Lower leg skin (tissue), 4 donors: ENCODE measurements around the gene LCK. TPM values are rescaled to one million over a fixed set of nuclear protein-coding genes. Genes with fewer than 3 reads are reported as not detected.
"Not testable (repeated sequence)": the region's sequence is repeated elsewhere in the genome, so short reads cannot be mapped to it uniquely, and the experiment has no call there.

ENCODE experiments used
- DNase-seq, 2 donors: peaks; one replicate each; pipeline ENCODE4 v3.0.0-alpha.2; 2019; ENCODE audit warnings: low spot score in 2 of 2
- H3K4me3 ChIP-seq: fragments of 200-600 bp; sonication (generic); 2 replicates; pipeline ENCODE4 v1.5.1; 2017; ENCODE audit warnings: mild to moderate bottlenecking, low read depth; ENCODE audit not compliant: poor library complexity, severe bottlenecking
- POLR2A ChIP-seq, 2 donors: fragments of 450-650 bp; IDR thresholded peaks; one replicate each; pipeline ENCODE4 v1.6.1; 2016 to 2017; ENCODE audit warnings: antibody characterized with exemption in 2 of 2, mild to moderate bottlenecking in 1 of 2, moderate library complexity in 1 of 2
- WGBS, 2 donors: methylation state at CpG; one replicate each; pipeline ENCODE4 v1.1.5; 2018; 5-methylcytosine and 5-hydroxymethylcytosine counted together
- intact Hi-C: fragments of 100-400 bp; cut with DNase I; formaldehyde crosslinking; loops from one replicate; pipeline ENCODE4 v1.15.0; 2023; ENCODE audit warnings: low total_unique reads
- total RNA-seq, 4 donors: library from RNA; depleted of rRNA; stranded (reverse); fragments of >200 nt; gene quantifications; one replicate each; pipeline ENCODE4 v1.1.0, GENCODE V29; 2016
- TF ChIP-seq, protein P1 (sequence below), 3 donors: fragments of 450-650 bp; IDR thresholded peaks; one replicate each; pipeline ENCODE4 v1.5.1; 2016; ENCODE audit warnings: antibody characterized with exemption in 3 of 3, mild to moderate bottlenecking in 3 of 3, moderate library complexity in 2 of 3

Gene LCK
- total RNA-seq, 4 donors from 2014 or later, result 0.25 to 3.0 (median 2.0) TPM

- intact Hi-C loops, result no loop called here
- DNase-seq, result no peak
- 77 to 87% methylated on average over 10 of the region's 10 CpGs for WGBS, 2 donors
- TF ChIP-seq POLR2A (IDR thresholded peaks at IDR 0.05), result no peak
- H3K4me3 ChIP-seq, result no peak overlapping the region
Measured at GRCh38 chr1:32255072-32256071, 4.3 kb downstream of the LCK start.

DNA sequence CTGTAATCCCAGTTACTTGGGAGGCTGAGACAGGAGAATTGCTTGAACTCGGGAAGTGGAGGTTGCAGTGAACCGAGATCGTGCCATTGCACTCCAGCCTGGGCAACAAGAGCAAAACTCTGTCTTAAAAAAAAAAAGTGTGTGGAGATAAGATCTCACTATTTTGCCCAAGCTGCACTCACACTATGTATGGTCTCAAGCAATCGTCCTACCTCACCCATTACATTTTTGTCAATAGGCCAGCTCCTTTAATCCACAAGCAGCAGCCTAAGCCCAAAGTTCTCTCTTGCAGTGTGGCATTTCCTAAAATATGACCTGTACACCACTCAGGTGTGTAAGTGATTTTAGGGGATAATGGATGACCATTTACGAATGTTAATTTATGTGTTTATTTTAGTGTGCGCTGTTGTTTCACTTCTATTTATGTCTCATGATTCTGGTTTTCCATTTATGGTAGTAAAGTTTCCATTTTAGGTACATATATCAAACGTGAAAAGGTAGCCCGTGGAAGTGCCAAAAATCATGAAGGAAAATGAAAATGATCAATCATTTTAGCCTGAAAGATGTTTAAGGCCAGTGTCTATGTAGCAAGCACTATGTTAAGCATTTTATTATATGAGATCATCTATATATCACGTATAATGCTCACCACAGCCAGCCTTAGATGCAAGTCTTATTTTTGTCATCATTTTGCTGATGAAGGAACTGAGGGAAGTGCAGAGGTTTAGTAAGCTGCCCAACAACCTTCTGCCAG lies 5.6 kb downstream of the LCK start:
- DNase-seq, result no peak
- TF ChIP-seq, protein P1, sequence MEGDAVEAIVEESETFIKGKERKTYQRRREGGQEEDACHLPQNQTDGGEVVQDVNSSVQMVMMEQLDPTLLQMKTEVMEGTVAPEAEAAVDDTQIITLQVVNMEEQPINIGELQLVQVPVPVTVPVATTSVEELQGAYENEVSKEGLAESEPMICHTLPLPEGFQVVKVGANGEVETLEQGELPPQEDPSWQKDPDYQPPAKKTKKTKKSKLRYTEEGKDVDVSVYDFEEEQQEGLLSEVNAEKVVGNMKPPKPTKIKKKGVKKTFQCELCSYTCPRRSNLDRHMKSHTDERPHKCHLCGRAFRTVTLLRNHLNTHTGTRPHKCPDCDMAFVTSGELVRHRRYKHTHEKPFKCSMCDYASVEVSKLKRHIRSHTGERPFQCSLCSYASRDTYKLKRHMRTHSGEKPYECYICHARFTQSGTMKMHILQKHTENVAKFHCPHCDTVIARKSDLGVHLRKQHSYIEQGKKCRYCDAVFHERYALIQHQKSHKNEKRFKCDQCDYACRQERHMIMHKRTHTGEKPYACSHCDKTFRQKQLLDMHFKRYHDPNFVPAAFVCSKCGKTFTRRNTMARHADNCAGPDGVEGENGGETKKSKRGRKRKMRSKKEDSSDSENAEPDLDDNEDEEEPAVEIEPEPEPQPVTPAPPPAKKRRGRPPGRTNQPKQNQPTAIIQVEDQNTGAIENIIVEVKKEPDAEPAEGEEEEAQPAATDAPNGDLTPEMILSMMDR (IDR thresholded peaks at IDR 0.05), result no peak
- TF ChIP-seq POLR2A (IDR thresholded peaks at IDR 0.05), result no peak
- 72 to 81% methylated on average over 9 of the region's 9 CpGs for WGBS, 2 donors
- intact Hi-C loops, result no loop called here
- H3K4me3 ChIP-seq, result no peak overlapping the region

DNA sequence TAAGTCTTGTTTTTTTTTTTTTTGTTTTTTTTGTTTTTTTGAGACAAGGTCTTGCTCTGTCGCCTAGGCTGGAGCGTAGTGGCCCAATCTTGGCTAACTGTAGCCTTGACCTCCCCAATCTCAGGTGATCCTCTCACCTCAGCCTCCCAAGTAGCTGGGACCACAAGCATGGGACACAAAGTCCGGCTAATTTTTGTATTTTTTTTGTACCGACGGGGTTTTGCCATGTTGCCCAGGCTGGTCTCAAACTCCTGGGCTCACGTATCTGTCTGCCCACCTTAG lies 6.1 kb downstream of the LCK start:
- DNase-seq, result no peak
- 87 to 88% methylated on average over 6 of the region's 6 CpGs for WGBS, 2 donors
- intact Hi-C loops, result no loop called here
- TF ChIP-seq, protein P1 (IDR thresholded peaks at IDR 0.05), result no peak
- TF ChIP-seq POLR2A (IDR thresholded peaks at IDR 0.05), result no peak
- H3K4me3 ChIP-seq, result no peak overlapping the region

GRCh38 chr1:32263236-32263593 lies 12.2 kb downstream of the LCK start:
- WGBS, 2 donors, result 94% methylated on average over 4 of the region's 4 CpGs
- H3K4me3 ChIP-seq, DNase-seq, intact Hi-C loops: not testable (repeated sequence)

DNA sequence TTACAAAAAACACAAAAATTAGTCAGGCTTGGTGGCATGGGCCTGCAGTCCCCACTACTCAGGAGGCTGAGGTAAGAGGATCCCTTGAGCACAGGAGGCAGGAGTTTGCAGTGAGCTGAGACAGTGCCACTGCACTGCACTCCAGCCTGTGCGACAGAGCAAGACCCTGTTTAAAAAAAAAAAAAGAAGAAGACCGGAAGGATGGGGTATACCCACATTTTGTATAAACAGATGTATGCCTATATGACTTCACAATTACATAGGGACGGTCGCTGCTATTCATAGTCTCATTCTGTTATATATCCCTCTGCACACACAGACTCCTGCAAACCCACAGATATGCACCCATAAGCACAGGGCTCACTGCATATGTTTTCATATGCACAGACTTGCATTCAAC lies 12.7 kb downstream of the LCK start:
- TF ChIP-seq, protein P1 (IDR thresholded peaks at IDR 0.05), result no peak
- no peak for TF ChIP-seq POLR2A (IDR thresholded peaks at IDR 0.05)
- intact Hi-C loops, result no loop called here
- 87 to 93% methylated on average over 4 of the region's 4 CpGs for WGBS, 2 donors
- no peak for DNase-seq
- no peak overlapping the region for H3K4me3 ChIP-seq

GRCh38 chr1:32265846-32266245 lies 14.8 kb downstream of the LCK start:
- intact Hi-C loops, result no loop called here
- WGBS, 2 donors, result 95 to 99% methylated on average over 9 of the region's 9 CpGs
- no peak overlapping the region for H3K4me3 ChIP-seq
- TF ChIP-seq, protein P1 (IDR thresholded peaks at IDR 0.05), result no peak
- TF ChIP-seq POLR2A (IDR thresholded peaks at IDR 0.05), result no peak
- DNase-seq, result no peak
